ENCODE measurements around the gene STIMATE. TPM values are rescaled to one million over a fixed set of nuclear protein-coding genes. Genes with fewer than 3 reads are reported as not detected.

The STIMATE gene
- polyA plus RNA-seq, 3 donors = 8.9 to 49.9 (median 11.7) TPM

- Mint-ChIP-seq H3K27me3 (ENCODE audit: low read depth in 3 of 3) (peaks cover 0 to 5% (median 2%) of the 10 kb centered on the region in 3 donors), H3K27ac (no peak overlapping the region), H3K4me1 (no peaks in the 10 kb centered on the region), H3K36me3 (peaks cover 4 to 11% of the 10 kb centered on the region in 2 donors), H3K4me3 (no peak overlapping the region), H3K9me3 (no peaks in the 10 kb centered on the region)
- H3K79me2 ChIP-seq (ENCODE audit: insufficient read depth, low read length) = no peaks in the 10 kb centered on the region
- H3K27me3 ChIP-seq (ENCODE audit: control insufficient read depth in 2 of 2, insufficient read depth in 2 of 2, low read length in 2 of 2) = no peaks in the 10 kb centered on the region
- no peak overlapping the region for H2AFZ ChIP-seq (ENCODE audit: insufficient read depth, low read depth, low read length, poor library complexity, severe bottlenecking)
- no peak for TF ChIP-seq CTCF (IDR thresholded peaks at IDR 0.05)
- no peak overlapping the region for H3K4me2 ChIP-seq (replicated peaks; ENCODE audit: extremely low read depth, low read length, poor library complexity, severe bottlenecking)
- H3K36me3 ChIP-seq (replicated peaks in 1 of 2; ENCODE audit: control insufficient read depth in 1 of 2, insufficient read depth in 2 of 2, low read length in 2 of 2) = peaks cover 0 to 9% of the 10 kb centered on the region in 2 donors
- DNase-seq = no peak
- no peaks in the 10 kb centered on the region for H3K4me1 ChIP-seq (ENCODE audit: control insufficient read depth in 1 of 2, insufficient read depth in 2 of 2, low read length in 2 of 2)
- H3K27ac ChIP-seq (ENCODE audit: low read depth in 1 of 2, low read length in 2 of 2) = no peak overlapping the region
- intact Hi-C loops (cut with micrococcal nuclease) = no loop called here
- WGBS (ENCODE audit: insufficient coverage) = 99% methylated on average over 10 of the region's 10 CpGs
- no peaks in the 10 kb centered on the region for H3K9me3 ChIP-seq (replicated peaks in 1 of 2; ENCODE audit: control insufficient read depth in 1 of 2, insufficient read depth in 1 of 2, low read length in 2 of 2)
- no peak overlapping the region for H3K4me3 ChIP-seq (replicated peaks in 1 of 3; ENCODE audit: low read depth in 2 of 3, low read length in 3 of 3)
- no peak overlapping the region for H3K9ac ChIP-seq (ENCODE audit: insufficient read depth, low read length, poor library complexity, severe bottlenecking)
- no peaks in the 10 kb centered on the region for H4K20me1 ChIP-seq (ENCODE audit: insufficient read depth, low read length)
Measured at GRCh38 chr3:52816654-52817053, 80.7 kb downstream of the STIMATE start.

GRCh38 chr3:52816199-52816598, 81.1 kb downstream of the STIMATE start:
- no peak overlapping the region for H2AFZ ChIP-seq (ENCODE audit: insufficient read depth, low read depth, low read length, poor library complexity, severe bottlenecking)
- H3K4me2 ChIP-seq (replicated peaks; ENCODE audit: extremely low read depth, low read length, poor library complexity, severe bottlenecking) = no peak overlapping the region
- H3K36me3 ChIP-seq (replicated peaks in 1 of 2; ENCODE audit: control insufficient read depth in 1 of 2, insufficient read depth in 2 of 2, low read length in 2 of 2) = peaks cover 0 to 9% of the 10 kb centered on the region in 2 donors
- Mint-ChIP-seq H3K27me3 (ENCODE audit: low read depth in 3 of 3) (peaks cover 0 to 5% (median 2%) of the 10 kb centered on the region in 3 donors), H3K9me3 (no peaks in the 10 kb centered on the region), H3K4me3 (no peak overlapping the region), H3K27ac (no peak overlapping the region), H3K36me3 (peaks cover 4 to 11% of the 10 kb centered on the region in 2 donors), H3K4me1 (no peaks in the 10 kb centered on the region)
- no peaks in the 10 kb centered on the region for H3K27me3 ChIP-seq (ENCODE audit: control insufficient read depth in 2 of 2, insufficient read depth in 2 of 2, low read length in 2 of 2)
- no peak overlapping the region for H3K9ac ChIP-seq (ENCODE audit: insufficient read depth, low read length, poor library complexity, severe bottlenecking)
- intact Hi-C loops (cut with micrococcal nuclease) = no loop called here
- TF ChIP-seq CTCF (IDR thresholded peaks at IDR 0.05) = no peak
- H4K20me1 ChIP-seq (ENCODE audit: insufficient read depth, low read length) = no peaks in the 10 kb centered on the region
- no peak overlapping the region for H3K4me3 ChIP-seq (replicated peaks in 1 of 3; ENCODE audit: low read depth in 2 of 3, low read length in 3 of 3)
- H3K9me3 ChIP-seq (replicated peaks in 1 of 2; ENCODE audit: control insufficient read depth in 1 of 2, insufficient read depth in 1 of 2, low read length in 2 of 2) = no peaks in the 10 kb centered on the region
- WGBS (ENCODE audit: insufficient coverage) = 100% methylated on average over 3 of the region's 6 CpGs
- DNase-seq = no peak
- no peaks in the 10 kb centered on the region for H3K79me2 ChIP-seq (ENCODE audit: insufficient read depth, low read length)
- H3K4me1 ChIP-seq (ENCODE audit: control insufficient read depth in 1 of 2, insufficient read depth in 2 of 2, low read length in 2 of 2) = no peaks in the 10 kb centered on the region
- H3K27ac ChIP-seq (ENCODE audit: low read depth in 1 of 2, low read length in 2 of 2) = no peak overlapping the region
